ENCODE measurements around the gene ACAT1. TPM values are rescaled to one million over a fixed set of nuclear protein-coding genes. Genes with fewer than 3 reads are reported as not detected.

ACAT1 gene
- total RNA-seq, 1 donor from 2014 or later: 27.2 TPM

DNA sequence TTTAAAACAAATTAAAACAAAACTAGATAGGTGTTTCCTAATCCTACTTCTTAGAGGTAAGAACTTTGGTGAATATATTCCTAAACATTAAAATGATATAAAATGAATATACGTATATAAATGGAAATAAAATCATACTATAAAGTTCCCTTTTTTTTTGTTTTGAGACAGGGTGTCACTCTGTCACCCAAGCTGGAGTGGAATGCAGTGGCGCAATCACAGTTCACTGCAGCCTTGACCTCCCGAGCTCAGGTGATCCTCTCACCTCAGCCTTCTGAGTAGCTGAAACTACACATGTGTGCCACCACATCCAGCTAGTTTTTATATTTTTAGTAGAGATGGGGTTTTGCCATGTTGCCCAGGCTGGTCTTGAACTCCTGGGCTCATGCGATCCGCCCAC is 56.2 kb downstream of the ACAT1 start:
- TF ChIP-seq, protein P1, sequence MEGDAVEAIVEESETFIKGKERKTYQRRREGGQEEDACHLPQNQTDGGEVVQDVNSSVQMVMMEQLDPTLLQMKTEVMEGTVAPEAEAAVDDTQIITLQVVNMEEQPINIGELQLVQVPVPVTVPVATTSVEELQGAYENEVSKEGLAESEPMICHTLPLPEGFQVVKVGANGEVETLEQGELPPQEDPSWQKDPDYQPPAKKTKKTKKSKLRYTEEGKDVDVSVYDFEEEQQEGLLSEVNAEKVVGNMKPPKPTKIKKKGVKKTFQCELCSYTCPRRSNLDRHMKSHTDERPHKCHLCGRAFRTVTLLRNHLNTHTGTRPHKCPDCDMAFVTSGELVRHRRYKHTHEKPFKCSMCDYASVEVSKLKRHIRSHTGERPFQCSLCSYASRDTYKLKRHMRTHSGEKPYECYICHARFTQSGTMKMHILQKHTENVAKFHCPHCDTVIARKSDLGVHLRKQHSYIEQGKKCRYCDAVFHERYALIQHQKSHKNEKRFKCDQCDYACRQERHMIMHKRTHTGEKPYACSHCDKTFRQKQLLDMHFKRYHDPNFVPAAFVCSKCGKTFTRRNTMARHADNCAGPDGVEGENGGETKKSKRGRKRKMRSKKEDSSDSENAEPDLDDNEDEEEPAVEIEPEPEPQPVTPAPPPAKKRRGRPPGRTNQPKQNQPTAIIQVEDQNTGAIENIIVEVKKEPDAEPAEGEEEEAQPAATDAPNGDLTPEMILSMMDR (IDR thresholded peaks at IDR 0.05; ENCODE audit: unreplicated experiment): no peak
- H3K36me3 Mint-ChIP-seq: peaks cover 37% of the 10 kb centered on the region
- no peaks in the 10 kb centered on the region for H3K27me3 Mint-ChIP-seq (ENCODE audit: low read depth)
- H3K9me3 Mint-ChIP-seq: peaks cover 9% of the 10 kb centered on the region
- no peaks in the 10 kb centered on the region for H3K4me1 Mint-ChIP-seq
- no peak overlapping the region for H3K27ac Mint-ChIP-seq
- no peak overlapping the region for H3K4me3 Mint-ChIP-seq
- DNase-seq (ENCODE audit: low spot score in 2 of 2, unreplicated experiment in 2 of 2): no peak

DNA sequence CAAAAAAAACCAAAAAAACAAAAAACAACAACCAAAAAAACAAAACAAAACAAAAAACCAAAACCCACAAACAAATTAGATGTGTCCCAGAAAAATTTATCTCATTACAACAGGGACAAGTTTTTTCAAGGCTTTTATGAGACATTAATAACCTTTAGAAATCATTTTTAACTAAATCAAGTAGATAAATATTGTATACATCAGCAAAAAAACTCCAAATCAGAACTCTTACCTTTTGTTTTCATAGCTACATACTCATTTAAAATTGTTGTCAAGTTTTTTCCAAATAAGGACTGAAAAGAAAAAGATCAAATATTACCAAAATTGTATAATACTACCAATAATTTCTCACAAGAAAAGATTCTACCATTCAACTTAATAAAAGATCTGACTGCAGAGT is 72.4 kb downstream of the ACAT1 start:
- Mint-ChIP-seq H3K27ac (no peak overlapping the region), H3K4me3 (no peak overlapping the region), H3K36me3 (peaks cover 17% of the 10 kb centered on the region), H3K9me3 (no peaks in the 10 kb centered on the region), H3K4me1 (no peaks in the 10 kb centered on the region), H3K27me3 (ENCODE audit: low read depth) (no peaks in the 10 kb centered on the region)
- TF ChIP-seq, protein P1 (IDR thresholded peaks at IDR 0.05; ENCODE audit: unreplicated experiment): no peak
- DNase-seq (ENCODE audit: low spot score in 2 of 2, unreplicated experiment in 2 of 2): no peak

GRCh38 chr11:108196901-108197300 is 75.5 kb downstream of the ACAT1 start:
- Mint-ChIP-seq H3K4me1 (peaks cover 12% of the 10 kb centered on the region), H3K27ac (no peak overlapping the region), H3K9me3 (no peaks in the 10 kb centered on the region), H3K36me3 (peaks cover 8% of the 10 kb centered on the region), H3K4me3 (no peak overlapping the region), H3K27me3 (ENCODE audit: low read depth) (no peaks in the 10 kb centered on the region)
- DNase-seq (ENCODE audit: low spot score in 2 of 2, unreplicated experiment in 2 of 2): no peak
- TF ChIP-seq, protein P1 (IDR thresholded peaks at IDR 0.05; ENCODE audit: unreplicated experiment): no peak

Other genes starting within 250 kb of the ACAT1 start
- 0.36 to 0.41 TPM in 2 of 3 replicates, not detected in the other for gene RAB39A, start 193.1 kb upstream of the ACAT1 start, total RNA-seq
- 51.7 to 52.6 TPM (median 51.8 TPM) in 3 replicates for gene CUL5, start 112.7 kb upstream of the ACAT1 start, total RNA-seq
- gene NPAT, start 101.1 kb downstream of the ACAT1 start, total RNA-seq: 16.4 to 18.8 TPM (median 17.7 TPM) in 3 replicates
- 73.3 to 81.6 TPM (median 78.0 TPM) in 3 replicates for gene ATM, start 101.5 kb downstream of the ACAT1 start, total RNA-seq

Data from mesothelial cell of epicardium (in vitro differentiated cells).